HG02943 (cell line): ENCODE results near the gene GGT7.
"Not testable (repeated sequence)": the region's sequence is repeated elsewhere in the genome, so short reads cannot be mapped to it uniquely, and the experiment has no call there.

ENCODE experiments used
- ATAC-seq: cut with Tn5 transposase; IDR thresholded peaks from one replicate; pipeline ENCODE4 v1.9.1; 2021; ENCODE audit warnings: mild to moderate bottlenecking, low read depth, moderate library complexity; ENCODE audit not compliant: unreplicated experiment

GGT7 gene

DNA sequence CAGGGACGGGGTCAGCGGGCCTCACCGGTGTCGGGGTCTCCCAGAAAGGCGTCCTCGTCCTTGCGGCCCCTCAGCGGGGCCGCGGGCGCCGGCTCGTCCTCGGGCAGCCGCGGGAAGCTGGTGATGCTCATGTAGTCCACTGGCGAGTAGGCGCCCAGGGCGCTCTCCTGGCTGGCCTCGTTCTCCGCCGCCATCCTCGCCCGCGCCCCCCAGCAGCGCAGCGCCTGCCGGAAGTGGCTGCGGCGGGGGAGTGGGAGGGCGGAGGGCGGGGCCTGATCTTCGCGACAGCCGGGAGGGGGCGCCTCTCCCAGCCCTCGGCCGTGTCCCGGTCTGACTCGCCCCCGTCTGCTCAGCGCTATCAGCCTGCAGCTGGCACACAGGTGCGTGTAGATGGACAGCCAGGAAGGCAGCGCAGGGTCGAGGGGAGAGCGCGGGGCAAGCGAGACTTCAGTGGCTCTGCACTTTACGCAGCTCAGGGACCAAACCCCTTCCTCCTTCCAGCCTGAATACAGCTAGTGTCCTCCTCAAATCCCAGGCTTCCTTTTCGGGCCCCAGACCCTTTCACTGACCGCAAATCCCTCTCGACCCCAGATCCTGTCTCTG, at the start of gene GGT7:
GGT7 (minus strand) TSS at position 235 of the 603 bp plus-strand sequence; CDS start at position 194, 41 bp downstream.
- no peak for ATAC-seq

DNA sequence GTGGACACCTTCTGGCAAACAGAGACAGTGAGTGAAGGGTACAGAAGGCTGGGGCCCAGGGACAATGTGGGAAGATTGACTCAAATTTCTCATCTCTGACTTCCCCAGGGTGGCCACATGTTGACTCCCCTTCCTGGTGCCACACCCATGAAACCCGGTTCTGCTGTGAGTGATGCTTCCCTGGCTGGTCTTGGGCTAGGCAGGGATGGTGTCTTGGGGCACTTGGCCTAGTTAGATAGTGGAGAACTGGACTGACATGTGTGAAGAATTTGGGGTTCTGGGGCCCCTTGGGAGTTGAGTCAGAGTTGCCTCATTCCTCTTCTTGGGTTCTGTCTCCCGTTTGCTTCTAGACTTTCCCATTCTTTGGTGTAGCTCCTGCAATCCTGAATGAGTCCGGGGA, 48.8 kb upstream of the GGT7 start:
- no peak for ATAC-seq

- no peak for ATAC-seq
These were observed 47.4 kb upstream of the GGT7 start for GRCh38 chr20:34920055-34920454.

DNA sequence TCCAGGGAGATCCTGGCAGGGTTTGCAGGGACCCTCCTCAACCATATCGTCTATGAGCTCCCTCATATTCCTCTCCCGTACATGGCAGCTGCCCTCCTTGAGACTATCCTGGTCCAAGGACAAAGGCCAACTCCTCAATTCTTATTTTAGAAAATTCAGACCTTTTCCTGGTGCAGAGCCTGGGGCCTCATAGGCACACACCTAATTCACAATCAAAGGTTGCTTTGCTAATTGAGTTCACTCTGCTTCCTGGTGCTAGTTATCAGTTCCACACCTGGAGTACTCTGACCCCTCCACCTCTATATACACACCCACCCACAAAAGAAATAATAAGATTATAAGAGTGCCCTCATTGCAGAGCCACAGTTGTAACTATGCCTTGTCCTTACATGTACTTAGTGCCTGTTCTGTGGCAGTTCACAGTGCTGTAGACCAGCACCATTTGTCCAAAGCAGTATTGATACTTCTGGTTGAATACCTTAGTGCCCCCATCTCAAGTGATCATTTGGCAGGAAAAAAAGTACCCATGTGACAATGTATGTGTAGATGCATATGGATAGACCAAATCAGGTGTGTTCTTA, 44.2 kb upstream of the GGT7 start:
- ATAC-seq: no peak

DNA sequence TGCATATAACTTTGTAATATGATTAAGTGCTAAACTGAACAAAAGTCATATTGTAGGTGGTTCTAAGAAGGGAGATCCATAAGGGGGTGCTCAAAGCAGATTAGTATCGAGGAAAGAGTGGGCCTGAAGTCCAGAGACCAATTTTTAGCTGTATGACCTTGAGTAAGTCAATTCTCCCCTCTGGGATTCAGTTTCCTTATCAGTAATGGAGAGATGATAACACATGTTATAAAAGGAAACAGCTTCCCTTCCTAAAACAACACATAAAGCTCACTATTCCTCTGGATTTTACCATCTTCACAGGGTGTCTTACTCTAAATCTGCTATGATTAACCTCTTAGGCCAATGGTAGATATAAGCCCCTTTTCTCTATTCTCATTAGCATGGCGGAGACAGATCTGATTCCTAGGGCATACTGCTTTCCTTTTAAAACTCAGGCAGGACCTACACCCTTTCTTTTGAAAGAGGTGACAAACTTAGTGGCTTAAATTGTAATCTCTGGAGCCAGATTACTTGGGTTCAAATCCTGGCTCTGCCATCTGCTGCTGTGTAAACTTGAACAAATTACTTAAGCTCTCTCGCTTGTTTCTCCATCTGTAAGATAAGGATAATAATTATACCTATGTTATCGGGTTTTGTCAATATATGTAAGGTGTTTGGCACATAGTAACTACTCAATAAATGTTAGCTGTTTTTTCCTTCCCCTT, 43.2 kb upstream of the GGT7 start:
- no peak for ATAC-seq

- ATAC-seq: no peak
These were observed 42.5 kb upstream of the GGT7 start for GRCh38 chr20:34915131-34915530.

GRCh38 chr20:34907616-34908469, 35.2 kb upstream of the GGT7 start:
- no peak for ATAC-seq

DNA sequence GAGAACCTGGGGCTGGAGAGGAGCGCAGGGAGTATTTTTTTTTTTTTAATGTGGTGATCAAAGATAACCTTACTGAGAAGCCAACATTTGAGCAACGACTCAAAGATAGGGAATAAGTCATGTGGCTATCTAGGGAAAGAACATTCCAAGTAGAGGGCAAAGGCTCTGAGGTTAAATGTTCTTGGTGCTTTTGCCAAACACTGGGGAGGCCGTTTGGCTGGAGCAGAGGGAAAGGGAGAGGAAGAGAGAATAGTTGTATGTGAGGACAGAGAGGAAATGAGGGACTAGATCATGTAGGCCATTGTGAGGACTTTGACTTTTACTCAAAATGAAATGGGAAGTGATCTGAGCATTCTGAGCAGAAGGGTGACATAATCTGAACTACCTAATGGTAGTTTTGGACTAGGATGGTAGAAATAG, 31.6 kb upstream of the GGT7 start:
- ATAC-seq: no peak

DNA sequence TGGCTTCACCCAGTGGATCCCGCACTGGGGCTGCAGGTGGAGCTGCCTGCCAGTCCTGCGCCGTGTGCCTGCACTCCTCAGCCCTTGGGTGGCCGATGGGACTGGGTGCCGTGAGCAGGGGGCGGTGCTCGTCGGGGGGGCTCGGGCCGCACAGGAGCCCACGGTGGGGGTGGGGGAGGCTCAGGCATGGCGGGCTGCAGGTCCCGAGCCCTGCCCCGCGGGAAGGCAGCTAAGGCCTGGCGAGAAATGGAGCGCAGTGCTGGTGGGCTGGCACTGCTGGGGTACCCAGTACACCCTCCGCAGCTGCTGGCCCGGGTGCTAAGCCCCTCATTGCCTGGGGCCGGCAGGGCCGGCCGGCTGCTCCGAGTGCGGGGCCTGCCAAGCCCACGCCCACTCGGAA, 26.1 kb upstream of the GGT7 start:
- ATAC-seq: not testable (repeated sequence)

DNA sequence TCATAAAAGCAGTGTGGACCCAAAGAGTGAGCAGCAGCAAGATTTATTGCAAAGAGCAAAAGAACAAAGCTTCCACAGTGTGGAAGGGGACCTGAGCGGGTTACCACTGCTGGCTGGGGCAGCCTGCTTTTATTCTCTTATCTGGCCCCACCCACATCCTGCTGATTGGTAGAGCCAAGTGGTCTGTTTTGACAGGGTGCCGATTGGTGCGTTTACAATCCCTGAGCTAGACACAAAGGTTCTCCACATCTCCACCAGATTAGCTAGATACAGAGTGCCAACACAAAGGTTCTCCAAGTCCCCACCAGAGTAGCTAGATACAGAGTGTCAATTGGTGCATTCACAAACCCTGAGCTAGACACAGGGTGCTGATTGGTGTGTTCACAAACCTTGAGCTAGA, 25.5 kb upstream of the GGT7 start:
- not testable (repeated sequence) for ATAC-seq

- no peak for ATAC-seq
These were observed 23.5 kb upstream of the GGT7 start for GRCh38 chr20:34896086-34896621.

DNA sequence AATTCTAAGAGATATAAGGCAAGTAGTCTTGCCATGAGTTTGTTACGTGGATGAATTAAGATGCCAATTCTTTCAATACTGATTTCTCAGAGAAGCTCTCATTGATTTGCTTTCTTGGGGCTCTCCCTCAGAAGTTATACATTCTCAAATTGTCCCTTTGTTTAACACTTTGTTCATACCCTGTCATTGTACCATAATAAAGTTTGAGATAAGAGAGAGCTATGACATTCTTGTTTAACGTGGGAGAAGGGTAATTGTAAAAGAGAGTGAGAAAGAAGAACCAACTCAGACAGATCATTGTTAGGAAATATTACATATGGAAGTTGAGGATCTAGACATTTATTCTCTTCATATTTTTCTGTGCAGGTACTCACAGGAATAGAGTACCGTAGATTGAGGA, 22.8 kb upstream of the GGT7 start:
- no peak for ATAC-seq

DNA sequence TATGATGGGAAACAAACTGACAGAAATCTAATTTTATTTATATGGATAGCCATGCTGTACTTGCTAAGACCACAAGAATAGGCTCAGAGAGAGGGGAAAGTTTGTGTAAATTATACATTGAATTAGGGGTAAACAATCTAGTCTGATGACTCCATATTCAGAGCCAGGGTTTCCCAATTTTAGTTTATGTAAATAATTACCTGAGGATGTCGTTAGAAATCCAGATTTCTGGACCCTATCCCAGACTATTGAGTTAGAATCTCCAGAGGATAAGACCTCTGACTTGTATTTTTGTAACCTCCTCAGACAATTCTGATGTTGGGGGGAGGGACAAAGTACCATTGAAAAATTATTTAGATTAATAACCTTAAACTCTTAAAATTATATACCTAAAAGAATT, 22.1 kb upstream of the GGT7 start:
- no peak for ATAC-seq

- no peak for ATAC-seq
These were observed 20.0 kb upstream of the GGT7 start for GRCh38 chr20:34892671-34893070.

DNA sequence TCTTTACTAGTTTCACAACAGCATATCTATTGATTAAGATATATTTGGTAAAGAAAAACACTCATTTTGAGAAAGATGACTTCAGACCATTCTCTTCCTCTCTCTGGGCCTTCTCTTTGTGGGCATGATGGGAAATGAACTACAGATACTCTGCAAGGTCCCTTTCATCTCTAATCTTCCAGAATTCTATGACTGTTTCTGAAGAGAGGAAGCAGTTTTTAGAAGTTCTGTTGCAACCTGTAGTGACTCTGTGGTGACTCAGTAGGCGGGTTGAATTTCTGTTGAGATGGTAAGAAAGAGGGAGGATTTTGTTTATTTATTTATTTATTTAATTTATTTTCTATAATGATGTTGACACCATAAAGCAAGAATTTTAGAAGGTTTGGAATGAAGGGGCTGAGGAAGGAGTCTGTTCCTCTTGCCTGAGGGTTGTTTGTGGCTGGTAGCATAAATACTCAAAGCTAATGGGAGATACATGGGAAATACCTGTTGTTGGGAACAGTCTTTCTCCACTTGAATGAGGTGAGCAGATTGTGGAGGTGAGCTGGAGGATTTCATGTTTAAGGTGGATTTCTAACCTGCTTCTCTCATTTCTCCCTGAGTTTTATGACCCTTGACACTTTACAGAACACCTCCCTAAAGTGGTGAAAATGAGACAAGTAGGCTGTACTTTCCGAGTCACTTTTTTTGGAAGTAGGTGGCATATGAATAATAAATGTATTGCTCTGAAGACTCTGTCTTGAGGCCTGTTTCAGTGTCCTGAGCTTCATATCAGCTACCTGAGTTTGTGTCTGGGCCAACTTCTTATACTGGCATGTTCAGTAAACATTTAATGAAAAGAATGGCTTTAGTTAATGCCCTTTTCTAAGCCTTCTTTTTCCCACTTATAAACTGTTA, 18.8 kb upstream of the GGT7 start:
- ATAC-seq: no peak

DNA sequence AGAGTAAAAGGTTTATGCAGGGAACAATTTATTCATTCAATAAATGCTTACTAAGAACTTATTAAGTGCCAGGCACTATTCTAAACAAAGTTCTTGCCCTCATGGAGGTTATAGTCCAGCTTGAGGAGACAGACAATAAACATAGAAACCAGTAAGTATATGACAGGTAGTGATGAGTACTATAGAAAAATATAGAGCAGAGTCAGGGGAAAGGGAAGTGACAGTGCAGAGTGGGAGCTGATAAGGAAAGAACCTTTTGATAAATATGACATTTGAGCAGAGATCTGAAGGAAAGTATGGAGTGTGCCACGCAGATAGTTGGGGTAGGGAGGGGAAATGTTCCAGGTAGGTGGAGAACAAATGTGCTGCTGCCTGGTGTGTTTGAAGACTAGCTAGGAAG, 15.8 kb upstream of the GGT7 start:
- ATAC-seq: no peak

- no peak for ATAC-seq
These were observed 14.4 kb upstream of the GGT7 start for GRCh38 chr20:34887023-34887422.

DNA sequence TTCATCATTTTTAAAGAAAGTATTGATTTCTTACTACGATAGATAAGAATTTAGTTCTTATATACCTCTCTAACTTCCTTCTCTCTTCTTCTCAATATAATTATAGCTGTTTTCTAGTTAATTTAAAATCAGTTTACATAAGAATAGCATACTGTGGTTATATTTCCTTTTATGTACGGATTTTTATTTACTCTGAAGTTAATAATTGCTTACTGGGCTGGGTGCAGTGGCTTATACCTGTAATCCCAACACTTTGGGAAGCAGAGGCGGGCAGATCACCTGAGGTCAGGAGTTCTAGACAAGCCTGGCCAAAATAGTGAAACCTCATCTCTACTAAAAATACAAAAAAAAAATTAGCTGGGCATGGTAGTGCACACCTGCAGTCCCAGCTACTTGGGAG, 13.5 kb upstream of the GGT7 start:
- no peak for ATAC-seq

DNA sequence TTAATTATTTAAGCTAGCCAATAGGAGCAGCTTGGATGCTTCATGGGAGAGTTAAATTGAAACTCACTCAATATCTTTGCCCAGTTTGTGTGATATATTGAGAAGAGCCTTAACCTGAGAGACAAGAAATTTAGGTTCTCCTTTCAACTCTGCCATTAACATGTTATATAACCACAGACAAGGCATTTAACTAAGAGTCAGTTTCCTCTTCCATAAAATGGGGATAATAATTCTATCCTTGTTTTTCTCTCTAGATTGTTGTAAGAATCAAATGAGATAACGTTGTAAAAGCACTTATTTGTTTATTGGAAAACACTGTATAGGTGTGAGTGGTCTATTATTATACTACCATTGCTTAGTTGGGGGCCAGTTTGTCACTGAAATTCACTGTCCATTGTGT, 11.6 kb upstream of the GGT7 start:
- no peak for ATAC-seq

DNA sequence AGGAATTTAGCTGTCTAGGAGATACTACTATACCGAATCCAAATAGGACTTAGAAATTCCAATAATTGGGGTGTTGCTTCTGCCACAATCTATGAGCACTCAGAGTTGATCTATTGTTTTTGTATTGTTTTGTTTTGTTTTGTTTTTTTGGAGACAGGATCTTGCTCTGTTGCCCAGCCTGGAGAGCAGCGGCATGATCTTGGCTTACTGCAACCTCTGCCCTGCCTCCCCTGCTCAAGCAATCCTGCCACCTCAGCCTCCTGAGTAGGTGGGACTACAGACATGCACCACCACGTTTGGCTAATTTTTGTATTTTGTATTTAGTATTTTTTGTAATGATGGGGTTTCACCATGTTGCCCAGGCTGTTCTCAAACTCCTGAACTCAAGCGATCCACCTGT, 11.2 kb upstream of the GGT7 start:
- no peak for ATAC-seq
